Skin of body (tissue), 2 donors: Measurements from ENCODE around the gene CACNA2D4. TPM values are rescaled to one million over a fixed set of nuclear protein-coding genes. Genes with fewer than 3 reads are reported as not detected.

Experiments
- DNase-seq: peaks from one replicate; lab custom pipeline; 2025; lab: John Stamatoyannopoulos, UW
- total RNA-seq: library from RNA; depleted of rRNA; stranded (reverse); fragments of >200 nt; gene quantifications from one replicate; pipeline ENCODE4 v1.2.3, GENCODE V29; 2014

Gene CACNA2D4
- total RNA-seq, 1 donor from 2014 or later, result 1.9 TPM

GRCh38 chr12:1890119-1890703 lies 28.2 kb downstream of the CACNA2D4 start:
- no peak for DNase-seq

- DNase-seq, result no peak
These were observed 29.5 kb downstream of the CACNA2D4 start for GRCh38 chr12:1888923-1889322.

GRCh38 chr12:1886396-1887008 lies 31.9 kb downstream of the CACNA2D4 start:
- no peak for DNase-seq

- DNase-seq, result no peak
These were observed 32.7 kb downstream of the CACNA2D4 start for GRCh38 chr12:1885599-1886245.

- no peak for DNase-seq
These were observed 33.3 kb downstream of the CACNA2D4 start for GRCh38 chr12:1885082-1885596.

GRCh38 chr12:1884651-1885050 lies 33.8 kb downstream of the CACNA2D4 start:
- DNase-seq, result no peak

- no peak for DNase-seq
These were observed 34.9 kb downstream of the CACNA2D4 start for GRCh38 chr12:1883513-1883912.

DNA sequence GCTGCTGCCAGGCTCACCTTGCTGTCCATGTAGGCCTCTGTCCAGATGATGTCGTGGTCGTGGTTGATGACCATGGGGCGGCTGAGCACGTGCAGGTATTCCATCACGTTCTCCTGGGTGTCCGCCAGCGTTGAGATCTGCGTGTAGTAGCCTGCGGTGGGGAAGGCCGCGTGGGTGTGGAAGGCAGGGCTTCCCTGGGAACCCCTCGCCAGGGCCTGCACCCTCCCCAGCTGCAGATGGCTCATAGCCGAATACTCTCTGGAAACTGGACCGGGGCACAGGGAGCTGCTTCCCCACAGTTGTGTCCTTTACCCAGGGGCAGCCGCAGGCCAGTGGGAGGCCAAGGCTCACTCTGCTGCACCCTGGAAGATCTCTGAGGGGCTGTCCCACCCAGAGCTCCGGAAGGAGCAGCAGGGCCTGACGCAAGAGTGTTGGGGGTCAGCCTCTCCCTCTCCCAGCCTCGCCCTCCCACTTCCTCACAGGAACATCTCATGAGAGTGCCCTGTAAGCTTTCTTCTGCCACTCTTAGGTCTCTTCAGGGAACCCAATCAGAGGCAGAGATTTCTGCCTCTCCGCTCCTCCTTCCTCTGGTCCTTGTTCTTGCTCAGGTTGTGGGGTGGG lies 35.5 kb downstream of the CACNA2D4 start:
- no peak for DNase-seq

DNA sequence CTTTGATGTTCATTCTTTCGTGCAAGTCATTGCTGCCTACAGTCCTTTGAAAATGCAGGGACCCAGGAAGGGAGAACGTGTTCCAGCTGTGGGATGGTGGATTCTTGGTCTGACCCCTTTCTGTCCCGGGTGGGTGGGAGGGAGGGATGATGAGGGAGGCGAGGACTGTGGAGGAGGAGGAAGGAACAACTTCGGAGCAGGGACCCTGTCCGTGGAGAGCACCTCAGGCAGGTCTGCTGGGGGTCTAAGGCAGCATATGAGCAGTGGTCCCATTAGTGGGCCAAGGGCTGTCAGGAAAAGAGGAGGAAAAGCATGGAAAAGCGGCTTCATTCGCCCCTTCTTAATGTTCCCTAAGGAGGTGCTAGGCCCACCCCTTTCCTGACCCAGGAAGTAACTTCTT lies 36.0 kb downstream of the CACNA2D4 start:
- DNase-seq, result no peak

DNA sequence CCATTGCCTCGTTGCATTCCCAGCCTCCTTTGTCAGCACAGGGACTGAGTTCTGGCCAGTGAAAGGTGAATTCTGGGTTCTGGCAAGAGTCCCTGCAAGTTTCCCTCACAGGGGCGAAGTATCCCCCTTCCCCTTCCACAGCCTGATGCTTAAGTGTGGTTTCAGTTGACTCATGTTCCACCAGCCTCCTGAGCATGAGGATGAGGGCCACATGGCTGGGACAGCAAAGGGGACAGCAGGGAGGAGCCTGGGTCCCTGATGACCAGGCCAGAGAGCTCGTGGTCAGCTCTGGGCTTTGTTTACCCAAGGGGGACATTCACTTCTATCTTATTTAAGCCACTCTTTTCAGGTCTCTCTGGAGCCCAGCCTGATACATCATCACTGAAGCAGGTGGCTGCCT lies 36.5 kb downstream of the CACNA2D4 start:
- DNase-seq, result no peak

DNA sequence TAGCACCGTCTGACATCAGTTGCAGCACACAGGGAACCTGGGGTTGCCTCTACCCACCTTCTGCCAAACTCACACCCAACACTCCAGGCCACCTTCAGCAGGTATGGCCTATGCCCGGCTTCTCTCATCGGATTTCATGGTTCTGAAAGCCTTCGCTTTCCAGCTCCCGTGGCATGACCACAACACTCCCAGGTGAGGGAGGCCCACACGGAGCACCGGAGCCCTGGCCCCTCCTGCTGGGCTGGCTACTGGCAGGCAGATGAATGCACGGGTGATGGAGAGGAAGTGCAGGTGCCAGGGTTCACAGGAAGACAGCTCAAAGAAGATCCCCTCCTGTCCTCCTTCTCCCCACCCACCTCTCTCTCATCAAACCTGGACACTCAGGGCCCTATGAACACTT lies 37.2 kb downstream of the CACNA2D4 start:
- no peak for DNase-seq

- no peak for DNase-seq
These were observed 37.6 kb downstream of the CACNA2D4 start for GRCh38 chr12:1880876-1881275.

DNA sequence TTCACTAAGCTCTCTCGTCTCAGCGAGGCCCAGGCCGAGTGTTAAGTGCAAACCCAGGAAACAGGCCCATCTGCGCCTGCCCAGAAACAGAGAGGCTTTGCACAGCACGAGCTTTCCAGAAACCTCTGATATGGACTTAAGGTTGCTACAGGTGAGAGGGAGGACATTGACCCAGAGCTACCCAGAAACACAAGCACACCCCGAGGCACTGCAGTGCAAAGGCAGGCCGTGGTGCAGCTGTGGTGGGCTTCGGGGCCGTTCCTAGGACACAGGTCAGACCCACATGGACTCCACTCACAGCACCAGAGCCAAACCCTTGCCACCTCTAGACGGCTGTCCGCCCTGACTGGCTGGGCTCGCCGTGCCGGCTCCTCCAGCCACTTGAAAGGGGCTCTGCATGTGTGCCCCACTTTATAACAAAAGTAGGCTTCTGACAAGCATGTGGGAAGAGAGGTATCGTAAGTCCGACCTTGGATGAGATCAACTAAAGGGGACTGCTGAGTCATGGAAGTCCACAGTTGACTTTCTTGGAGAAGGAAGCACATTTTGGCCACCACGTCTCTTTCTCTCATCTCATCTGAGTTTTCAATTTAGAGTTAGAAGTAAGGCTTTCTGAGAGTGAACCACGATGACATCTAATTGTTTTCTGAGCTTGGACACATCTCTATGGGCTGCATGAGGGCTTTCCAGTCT lies 38.2 kb downstream of the CACNA2D4 start:
- DNase-seq, result no peak

DNA sequence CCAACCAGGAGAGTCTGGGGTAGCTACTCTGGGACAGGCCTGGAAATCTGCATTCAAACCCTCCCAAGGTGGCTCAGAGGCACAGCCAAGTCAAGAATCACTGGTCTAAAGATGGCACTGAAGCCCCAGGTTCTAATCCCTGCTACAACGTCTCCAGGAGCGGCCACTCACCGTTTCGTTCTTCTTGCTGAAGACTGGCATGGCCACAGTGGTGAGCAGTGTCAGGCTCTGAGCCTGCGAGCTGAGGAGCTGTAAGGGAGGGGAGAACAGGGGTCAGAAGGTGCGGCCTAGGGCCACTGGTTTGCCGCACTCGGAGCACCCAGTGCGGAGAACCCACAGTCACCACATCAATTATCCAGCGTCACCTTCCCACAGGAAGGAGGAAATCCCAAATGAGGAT lies 38.8 kb downstream of the CACNA2D4 start:
- DNase-seq, result no peak

- DNase-seq, result no peak
These were observed 39.8 kb downstream of the CACNA2D4 start for GRCh38 chr12:1878695-1879094.

DNA sequence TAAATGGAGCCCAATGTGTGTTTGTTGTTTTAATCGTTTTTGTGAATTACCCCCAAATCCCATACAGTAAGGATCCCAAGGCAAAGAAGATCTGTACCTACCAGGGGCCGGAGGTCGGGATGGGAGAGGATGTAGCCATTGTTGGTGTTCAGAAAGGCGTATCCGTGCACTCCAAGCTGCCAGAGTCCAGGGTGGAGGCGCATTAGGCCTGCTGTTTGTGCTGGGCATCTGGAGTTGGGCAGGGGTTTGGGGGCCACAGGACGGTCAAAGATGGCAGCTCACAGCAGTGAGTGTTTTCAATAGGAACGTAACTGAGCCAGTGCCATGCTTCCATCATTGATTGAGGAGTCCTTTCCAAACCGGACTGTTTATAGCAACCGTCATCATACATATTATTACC lies 40.2 kb downstream of the CACNA2D4 start:
- DNase-seq, result no peak

DNA sequence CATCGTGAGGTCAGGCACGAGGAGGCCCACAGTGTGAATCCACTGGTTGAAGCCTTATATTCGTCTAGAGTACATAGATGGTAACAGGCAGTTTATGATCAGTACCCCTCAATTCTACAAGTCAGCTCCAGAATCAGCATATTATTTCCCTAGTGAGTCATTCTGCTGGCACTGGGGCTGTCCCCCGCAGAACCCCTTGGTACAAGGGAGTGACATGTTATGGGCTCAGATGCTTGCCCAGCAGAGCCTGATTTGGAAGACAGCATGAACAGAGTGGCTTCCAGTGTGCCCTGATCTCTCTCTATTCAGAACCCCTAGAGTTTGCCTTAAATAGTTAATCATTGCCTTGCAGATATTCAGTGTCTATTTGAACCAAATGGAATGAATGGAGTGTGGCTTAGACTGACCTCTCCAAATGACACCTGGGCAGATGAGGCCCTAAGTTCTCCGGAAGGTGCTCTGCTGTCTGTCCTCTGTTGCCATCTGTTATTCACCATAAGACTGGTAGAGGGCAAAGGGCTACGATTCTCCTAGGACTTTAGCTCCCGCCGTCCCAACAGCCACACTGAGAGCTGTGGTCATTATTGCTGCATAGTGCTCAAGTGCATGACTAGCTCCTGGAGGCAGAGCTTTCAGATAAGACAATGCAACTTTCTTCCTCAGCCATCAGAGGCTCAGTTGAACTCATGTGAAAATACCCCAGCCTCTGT lies 41.1 kb downstream of the CACNA2D4 start:
- no peak for DNase-seq

GRCh38 chr12:1876086-1876485 lies 42.4 kb downstream of the CACNA2D4 start:
- no peak for DNase-seq

DNA sequence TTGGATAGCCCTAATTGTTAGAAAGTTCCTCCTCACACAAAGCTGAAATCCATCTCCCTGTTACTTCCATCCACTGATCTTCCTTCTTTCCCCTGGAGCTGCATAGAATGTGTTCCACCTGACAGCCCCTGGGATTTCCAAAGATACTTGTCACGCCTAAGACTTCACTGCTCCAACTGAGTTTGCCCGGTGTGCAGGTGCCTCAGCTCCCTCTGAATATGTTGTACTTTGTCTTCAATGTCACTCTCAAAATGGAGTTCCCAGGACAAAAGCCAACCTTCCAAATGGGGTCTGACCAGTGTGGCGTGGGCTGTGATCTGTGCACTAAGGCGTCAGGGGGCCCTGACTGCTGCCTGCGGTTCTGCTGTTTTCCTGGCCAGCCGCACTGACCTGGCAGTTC lies 42.8 kb downstream of the CACNA2D4 start:
- DNase-seq, result no peak

GRCh38 chr12:1873531-1874510 lies 44.6 kb downstream of the CACNA2D4 start:
- no peak for DNase-seq
